Neural progenitor cell (in vitro differentiated cells): Measurements from ENCODE around the gene COL7A1. TPM values are rescaled to one million over a fixed set of nuclear protein-coding genes. Genes with fewer than 3 reads are reported as not detected.

ENCODE experiments used
- DNase-seq: peaks from one replicate; pipeline ENCODE4 v3.0.0-alpha.2; 2016; ENCODE audit warnings: low spot score
- H2AFZ ChIP-seq: fragments of 200-600 bp; sonication (generic); replicated peaks from 2 replicates; pipeline ENCODE4 v1.6.1; 2016; ENCODE audit warnings: antibody characterized with exemption
- H3F3A ChIP-seq: fragments of 200-600 bp; sonication (generic); 2 replicates; pipeline ENCODE4 v1.6.1; 2016; ENCODE audit warnings: antibody characterized with exemption, low read depth
- H3K27ac ChIP-seq: fragments of 200-600 bp; sonication (generic); 2 replicates; pipeline ENCODE4 v1.5.1; 2016; ENCODE audit warnings: mild to moderate bottlenecking
- H3K27me3 ChIP-seq: fragments of 200-600 bp; sonication (generic); 2 replicates; pipeline ENCODE4 v1.6.1; 2016; ENCODE audit warnings: mild to moderate bottlenecking, moderate library complexity
- H3K36me3 ChIP-seq: fragments of 200-600 bp; sonication (generic); 2 replicates; pipeline ENCODE4 v1.5.1; 2016
- H3K4me1 ChIP-seq: fragments of 200-600 bp; sonication (generic); 2 replicates; pipeline ENCODE4 v1.6.1; 2016; ENCODE audit warnings: mixed run types
- H3K4me2 ChIP-seq: fragments of 200-600 bp; sonication (generic); 2 replicates; pipeline ENCODE4 v1.6.1; 2016
- H3K4me3 ChIP-seq: fragments of 200-600 bp; sonication (generic); 2 replicates; pipeline ENCODE4 v1.5.1; 2016
- H3K79me2 ChIP-seq: fragments of 200-600 bp; sonication (generic); 2 replicates; pipeline ENCODE4 v1.6.1; 2016; ENCODE audit warnings: low read depth
- H3K9ac ChIP-seq: fragments of 200-600 bp; sonication (generic); 2 replicates; pipeline ENCODE4 v1.6.1; 2016
- H3K9me3 ChIP-seq: fragments of 200-600 bp; sonication (generic); 2 replicates; pipeline ENCODE4 v1.5.1; 2016; ENCODE audit warnings: low read depth
- H4K20me1 ChIP-seq: fragments of 200-600 bp; sonication (generic); 2 replicates; pipeline ENCODE4 v1.6.1; 2016; ENCODE audit warnings: low read depth
- H3K27ac Mint-ChIP-seq: 3 replicates; pipeline ENCODE4 v1.8.0; 2021; ENCODE audit warnings: mixed read lengths
- H3K27me3 Mint-ChIP-seq: 2 replicates; pipeline ENCODE4 v1.8.0; 2022; ENCODE audit warnings: low read depth, mild to moderate bottlenecking, inconsistent platforms, moderate library complexity, mixed read lengths; ENCODE audit not compliant: insufficient read depth
- H3K36me3 Mint-ChIP-seq: 3 replicates; pipeline ENCODE4 v1.8.0; 2021; ENCODE audit warnings: mixed read lengths
- H3K4me1 Mint-ChIP-seq: 3 replicates; pipeline ENCODE4 v1.8.0; 2021; ENCODE audit warnings: mixed read lengths
- H3K4me3 Mint-ChIP-seq: 3 replicates; pipeline ENCODE4 v1.8.0; 2021; ENCODE audit warnings: mild to moderate bottlenecking, moderate library complexity, mixed read lengths
- H3K9me3 Mint-ChIP-seq: 3 replicates; pipeline ENCODE4 v1.8.0; 2020; ENCODE audit warnings: mixed read lengths
- CTCF ChIP-seq: fragments of 200-600 bp; sonication (generic); IDR thresholded peaks from 2 replicates; pipeline ENCODE4 v1.5.1; 2017; ENCODE audit warnings: antibody characterized with exemption, mild to moderate bottlenecking
- EZH2 ChIP-seq: fragments of 200-600 bp; sonication (generic); IDR thresholded peaks from 2 replicates; pipeline ENCODE4 v1.6.1; 2017; ENCODE audit warnings: antibody characterized with exemption, mild to moderate bottlenecking, moderate library complexity
- EZH2phosphoT487 ChIP-seq: fragments of 200-600 bp; sonication (generic); IDR thresholded peaks from 2 replicates; pipeline ENCODE4 v1.6.1; 2017; ENCODE audit warnings: antibody characterized with exemption
- total RNA-seq: library from RNA; depleted of rRNA; stranded (reverse); fragments of >200 nt; gene quantifications from 2 replicates; pipeline ENCODE4 v1.2.3, GENCODE V29; 2015; ENCODE audit warnings: low replicate concordance

Gene COL7A1
- total RNA-seq, 1 donor from 2014 or later, result 3.0 TPM

- Histone ChIP-seq H3K9ac (no peak within 1 kb of the TSS), H2AFZ (peak within 1 kb of the TSS; percentile 60), H3K4me2 (peak within 1 kb of the TSS; percentile 57), H3K9me3 (no peaks in the 10 kb centered on the region), H3K36me3 (no peaks in the 10 kb centered on the region), H3F3A (peaks cover 18% of the 10 kb centered on the region), H3K27ac (peak within 1 kb of the TSS; percentile 7), H3K27me3 (no peaks in the 10 kb centered on the region), H4K20me1 (no peaks in the 10 kb centered on the region), H3K4me1 (peaks cover 33% of the 10 kb centered on the region), H3K79me2 (no peaks in the 10 kb centered on the region), H3K4me3 (no peak within 1 kb of the TSS)
- Mint-ChIP-seq H3K4me1 (peaks cover 42% of the 10 kb centered on the region), H3K9me3 (no peaks in the 10 kb centered on the region), H3K27ac (peak within 1 kb of the TSS; percentile 79), H3K27me3 (peaks cover 9% of the 10 kb centered on the region), H3K4me3 (peak within 1 kb of the TSS; percentile 2), H3K36me3 (peaks cover 4% of the 10 kb centered on the region)
- no peak for DNase-seq
- TF ChIP-seq CTCF (no peak), EZH2 (no peak), EZH2phosphoT487 (no peak)
Observed at GRCh38 chr3:48563382-48563918, 31.7 kb downstream of the COL7A1 start, which contains the start of gene UCN2. UCN2 (minus strand) TSS chr3:48563781; CDS start chr3:48563124, 657 bp downstream.

GRCh38 chr3:48562367-48563095, 32.6 kb downstream of the COL7A1 start:
- H3K9me3 Mint-ChIP-seq, result no peaks in the 10 kb centered on the region
- Histone ChIP-seq H2AFZ (no peak overlapping the region), H3K79me2 (no peaks in the 10 kb centered on the region), H3K9me3 (no peaks in the 10 kb centered on the region), H3K4me3 (no peak overlapping the region), H4K20me1 (no peaks in the 10 kb centered on the region), H3K36me3 (no peaks in the 10 kb centered on the region), H3K27me3 (no peaks in the 10 kb centered on the region), H3K4me1 (peaks cover 35% of the 10 kb centered on the region), H3K4me2 (peak overlapping the region; percentile 57), H3K9ac (no peak overlapping the region), H3F3A (peaks cover 24% of the 10 kb centered on the region), H3K27ac (no peak overlapping the region)
- TF ChIP-seq EZH2phosphoT487 (no peak), CTCF (no peak), EZH2 (no peak)
- H3K4me3 Mint-ChIP-seq, result no peak overlapping the region
- peaks cover 47% of the 10 kb centered on the region for H3K4me1 Mint-ChIP-seq
- no peaks in the 10 kb centered on the region for H3K36me3 Mint-ChIP-seq
- DNase-seq, result no peak
- H3K27me3 Mint-ChIP-seq, result peaks cover 11% of the 10 kb centered on the region
- peak overlapping the region; percentile 50 for H3K27ac Mint-ChIP-seq

GRCh38 chr3:48561045-48561736, 33.9 kb downstream of the COL7A1 start:
- peak overlapping the region; percentile 94 for H3K27ac Mint-ChIP-seq
- H3K27me3 Mint-ChIP-seq, result peaks cover 13% of the 10 kb centered on the region
- peak overlapping the region; percentile 57 for H3K4me3 Mint-ChIP-seq
- H3K9ac ChIP-seq, result no peak overlapping the region
- H3K4me1 ChIP-seq, result peaks cover 35% of the 10 kb centered on the region
- TF ChIP-seq EZH2phosphoT487, result no peak
- TF ChIP-seq CTCF, result peak; percentile 48
- no peak overlapping the region for H2AFZ ChIP-seq
- no peak overlapping the region for H3K27ac ChIP-seq
- no peaks in the 10 kb centered on the region for H3K36me3 ChIP-seq
- DNase-seq, result peak; percentile 89
- H3K4me1 Mint-ChIP-seq, result peaks cover 50% of the 10 kb centered on the region
- H3K4me3 ChIP-seq, result peak overlapping the region; percentile 30
- peak overlapping the region; percentile 70 for H3K4me2 ChIP-seq
- H3K9me3 Mint-ChIP-seq, result no peaks in the 10 kb centered on the region
- no peaks in the 10 kb centered on the region for H3K27me3 ChIP-seq
- H3F3A ChIP-seq, result peaks cover 30% of the 10 kb centered on the region
- H3K9me3 ChIP-seq, result no peaks in the 10 kb centered on the region
- no peaks in the 10 kb centered on the region for H3K36me3 Mint-ChIP-seq
- H3K79me2 ChIP-seq, result peaks cover 2% of the 10 kb centered on the region
- H4K20me1 ChIP-seq, result no peaks in the 10 kb centered on the region
